K562 (cell line): Measurements from ENCODE around the gene GATC. TPM values are rescaled to one million over a fixed set of nuclear protein-coding genes. Genes with fewer than 3 reads are reported as not detected.

ENCODE experiments used
- ATAC-seq: fragments of 200-7000 bp; cut with Tn5 transposase; 3 replicates; pipeline ENCODE4 v1.9.1; 2020; ENCODE audit warnings: moderate library complexity
- BruUV-seq: library from RNA; stranded (reverse); fragments of 400-500 nt; replicated peaks from 2 replicates; lab custom pipeline; 2021; lab: Mats Ljungman, UMichigan
- CTCF ChIA-PET: fragments of 300-600 bp; formaldehyde crosslinking; extraction: SDS; loops from one replicate; lab custom pipeline; 2021; ENCODE audit warnings: low intra/inter-chr PET ratio; lab: Yijun Ruan, JAX
- POLR2A ChIA-PET: fragments of 300-600, 350-650 bp; sonication (Branson Sonifier 250); formaldehyde crosslinking; extraction: SDS; loops from one replicate; lab custom pipeline; 2021; ENCODE audit warnings: antibody characterized with exemption, inconsistent platforms; lab: Yijun Ruan, JAX
- DNase-seq, 4 experiments: peaks; one replicate each; pipeline versions ENCODE4 v3.0.0 to v3.0.0-alpha.2; 2011 to 2018; ENCODE audit warnings: low spot score in 3 of 4, mixed read lengths in 3 of 4; ENCODE audit errors: extremely low read depth in 1 of 4
- FAIRE-seq: peaks from 2 replicates; lab custom pipeline; 2011; peaks lifted over from hg19 to GRCh38; lab: Jason Lieb, UNC
- H2AFZ ChIP-seq: 2 replicates; pipeline ENCODE4 v1.6.0; 2011; ENCODE audit warnings: low read depth, low read length, control low read depth, inconsistent platforms
- H3K27ac ChIP-seq: fragments of 200-600 bp; 3 replicates; pipeline ENCODE4 v1.8.0; 2011; ENCODE audit warnings: low read depth, mild to moderate bottlenecking, control low read depth, inconsistent platforms, low read length, moderate library complexity, mixed read lengths; ENCODE audit errors: extremely low read depth
- H3K27me3 ChIP-seq, 2 experiments: fragments of 300-600 bp in 1 of 2; 2 replicates in 1 of 2; 3 replicates in 1 of 2; pipeline versions ENCODE4 v1.6.0 to v1.8.0; 2011; ENCODE audit warnings: inconsistent platforms in 2 of 2, low read length in 2 of 2, mild to moderate bottlenecking in 1 of 2, mixed read lengths in 1 of 2, moderate library complexity in 1 of 2; ENCODE audit not compliant: control insufficient read depth in 2 of 2, insufficient read depth in 2 of 2
- H3K36me3 ChIP-seq: fragments of 300-600 bp; 3 replicates; pipeline ENCODE4 v1.8.0; 2011; ENCODE audit warnings: mild to moderate bottlenecking, low read length, inconsistent platforms; ENCODE audit not compliant: control insufficient read depth, insufficient read depth
- H3K4me1 ChIP-seq, 2 experiments: fragments of 200-600 bp in 1 of 2; replicated peaks in 1 of 2; 2 replicates in 1 of 2; 3 replicates in 1 of 2; pipeline versions ENCODE4 v1.5.1 to v1.8.0; 2011; ENCODE audit warnings: inconsistent platforms in 2 of 2, low read length in 2 of 2, mild to moderate bottlenecking in 1 of 2, mixed read lengths in 1 of 2, moderate library complexity in 1 of 2; ENCODE audit not compliant: control insufficient read depth in 2 of 2, insufficient read depth in 2 of 2
- H3K4me2 ChIP-seq: 2 replicates; pipeline ENCODE4 v1.6.1; 2011; ENCODE audit warnings: low read length, control low read depth, inconsistent platforms, mixed read lengths; ENCODE audit not compliant: insufficient read depth
- H3K4me3 ChIP-seq: fragments of 200-600 bp; sonication (generic), shearing (Covaris generic); 2 replicates; pipeline ENCODE4 v1.5.1; 2016; ENCODE audit warnings: control low read depth, inconsistent platforms
- H3K79me2 ChIP-seq: fragments of 200-600 bp; 3 replicates; pipeline ENCODE4 v1.8.0; 2011; ENCODE audit warnings: low read length, inconsistent platforms; ENCODE audit not compliant: control insufficient read depth, insufficient read depth
- H3K9ac ChIP-seq, 2 experiments: 2 replicates each; pipeline versions ENCODE4 v1.6.0 to v1.6.1; 2011; ENCODE audit warnings: low read depth in 2 of 2, low read length in 2 of 2, control low read depth in 1 of 2, inconsistent platforms in 1 of 2, mild to moderate bottlenecking in 1 of 2, mixed read lengths in 1 of 2; ENCODE audit not compliant: insufficient read depth in 1 of 2
- H3K9me1 ChIP-seq: one replicate; pipeline ENCODE4 v1.6.0; 2011; ENCODE audit warnings: inconsistent platforms, mild to moderate bottlenecking, low read length, moderate library complexity; ENCODE audit not compliant: control insufficient read depth, insufficient read depth
- H3K9me3 ChIP-seq: replicated peaks from 2 replicates; pipeline ENCODE4 v1.5.1; 2011; ENCODE audit warnings: low read depth, low read length, inconsistent platforms; ENCODE audit not compliant: control insufficient read depth, insufficient read depth
- H4K20me1 ChIP-seq: replicated peaks from 2 replicates; pipeline ENCODE4 v1.6.1; 2011; ENCODE audit warnings: low read length, inconsistent platforms, mixed read lengths; ENCODE audit not compliant: control insufficient read depth, insufficient read depth
- ARID3B ChIP-seq: fragments of 250-450 bp; sonication (Bioruptor Pico); IDR thresholded peaks from 2 replicates; pipeline ENCODE4 v1.4.0; 2020; ENCODE audit warnings: borderline replicate concordance
- CEBPB ChIP-seq: fragments of 450-650 bp; IDR thresholded peaks from 2 replicates; pipeline ENCODE4 v1.6.1; 2016; ENCODE audit warnings: missing genetic modification characterization, missing compliant biosample characterization
- MBD1 ChIP-seq: fragments of 250-450 bp; sonication (Bioruptor Pico); IDR thresholded peaks from 2 replicates; pipeline ENCODE4 v1.8.0; 2022; ENCODE audit warnings: inconsistent platforms
- MGA ChIP-seq: fragments of 450-650 bp; IDR thresholded peaks from 2 replicates; pipeline ENCODE4 v1.6.1; 2016; ENCODE audit warnings: mild to moderate bottlenecking, moderate library complexity
- NONO ChIP-seq, 2 experiments: fragments of 200-400 bp in 1 of 2; fragments of 450-650 bp in 1 of 2; formaldehyde crosslinking in 1 of 2; IDR thresholded peaks; 2 replicates each; pipeline ENCODE4 v1.6.1; 2017; ENCODE audit warnings: low read depth in 2 of 2, mild to moderate bottlenecking in 2 of 2, moderate library complexity in 2 of 2, low read length in 1 of 2
- WGBS: fragments of 100-300 bp; shearing (Covaris generic); methylation state at CpG from one replicate; pipeline ENCODE4 v1.1.6; 2016; ENCODE audit warnings: low coverage, mixed read lengths; ENCODE audit not compliant: insufficient coverage; ENCODE audit errors: missing lambda C conversion rate; 5-methylcytosine and 5-hydroxymethylcytosine counted together
- in situ Hi-C: fragments of 300-500 bp; cut with MboI; formaldehyde crosslinking; loops from 4 replicates; pipeline ENCODE4 v1.15.0; 2018; ENCODE audit warnings: inconsistent platforms, mixed read lengths
- intact Hi-C: fragments of 100-400 bp; cut with micrococcal nuclease; formaldehyde crosslinking; loops from 2 replicates; pipeline ENCODE4 v1.14.2; 2022
- polyA plus RNA-seq, 8 experiments: library from polyadenylated mRNA; depleted of rRNA in 4 of 8; stranded (reverse) in 5 of 8; unstranded in 3 of 8; fragments of >200 nt; fragmentation: Nextera tagmentation in 2 of 8; fragmentation: Illumina TruSeq in 1 of 8; extraction: Ambion mirVana in 2 of 8; extraction: Trizol in 1 of 8; gene quantifications; 2 replicates each; pipeline versions ENCODE4 v1.2.1 to v1.2.3, GENCODE V29; 2011 to 2014; ENCODE audit warnings: inconsistent platforms in 1 of 8, missing spikeins in 1 of 8
- total RNA-seq, 7 experiments: library from RNA; depleted of rRNA in 6 of 7; stranded (reverse); fragments of >200 nt in 6 of 7; fragmentation: Illumina TruSeq in 2 of 7; extraction: Trizol in 2 of 7; gene quantifications; 2 replicates each; pipeline versions ENCODE4 v1.2.1 to v1.2.3, GENCODE V29; 2011 to 2021; ENCODE audit warnings: low replicate concordance in 1 of 7

Gene GATC
- total and polyA plus RNA-seq, 9 of the 15 experiments (the other 6 are each of a cell fraction or from before 2014, with no cell fraction given), result 5.8 to 52.6 (median 28.2) TPM

- ChIA-PET POLR2A (interaction anchor here (0.6 to 2.8 kb wide), 8 partner anchors 8 to 435 kb away, joined by 3 to 13 read pairs (median 3); partner anchors contain the start of gene RNU4-2), CTCF (no interaction called here)
- in situ Hi-C loops, result no loop called here
- BruUV-seq, result no TSS peak
- Histone ChIP-seq H3K79me2 (peaks cover 19% of the 10 kb centered on the region; the same call in 2 of the 3 replicates), H3K27ac (0 out of 3 replicates have a peak overlapping the region, but pooled peaks have one; percentile 25), H3K4me1 (peaks cover 30 to 41% of the 10 kb centered on the region in 2 experiments), H3K4me3 (no peak overlapping the region), H3K4me2 (no peak overlapping the region), H4K20me1 (no peaks in the 10 kb centered on the region), H2AFZ (no peak overlapping the region), H3K27me3 (no peaks in the 10 kb centered on the region; a peak in 1 of 5 replicates), H3K9ac (peak overlapping the region in 1 of 2 experiments; percentile 32; a peak in 1 of 4 replicates), H3K9me3 (no peaks in the 10 kb centered on the region), H3K36me3 (peaks cover 15% of the 10 kb centered on the region; the same call in 2 of the 3 replicates), H3K9me1 (peaks cover 5% of the 10 kb centered on the region)
- TF ChIP-seq NONO (IDR thresholded peaks at IDR 0.05; ENCODE audit: low read depth in 2 of 2, low read length in 1 of 2) (no peak), ARID3B (no peak), MGA (no peak), CEBPB (tag) (no peak), MBD1 (CRISPR knock-in tag) (no peak)
- DNase-seq, result no peak
- ATAC-seq, result no peak
- no peak for FAIRE-seq
- intact Hi-C loops, result no loop called here
- whole genome bisulfite sequencing, result 56% methylated on average over 1 of the region's 1 CpG
Measured at GRCh38 chr12:120483621-120484020, 37.4 kb downstream of the GATC start.
